HG02798 (cell line): ENCODE measurements around the gene NRG4.
"Not testable (repeated sequence)": the region's sequence is repeated elsewhere in the genome, so short reads cannot be mapped to it uniquely, and the experiment has no call there.

Source experiments
- ATAC-seq: cut with Tn5 transposase; IDR thresholded peaks from one replicate; pipeline ENCODE4 v1.9.1; 2021; ENCODE audit warnings: mild to moderate bottlenecking; ENCODE audit not compliant: unreplicated experiment, poor library complexity

NRG4 gene

DNA sequence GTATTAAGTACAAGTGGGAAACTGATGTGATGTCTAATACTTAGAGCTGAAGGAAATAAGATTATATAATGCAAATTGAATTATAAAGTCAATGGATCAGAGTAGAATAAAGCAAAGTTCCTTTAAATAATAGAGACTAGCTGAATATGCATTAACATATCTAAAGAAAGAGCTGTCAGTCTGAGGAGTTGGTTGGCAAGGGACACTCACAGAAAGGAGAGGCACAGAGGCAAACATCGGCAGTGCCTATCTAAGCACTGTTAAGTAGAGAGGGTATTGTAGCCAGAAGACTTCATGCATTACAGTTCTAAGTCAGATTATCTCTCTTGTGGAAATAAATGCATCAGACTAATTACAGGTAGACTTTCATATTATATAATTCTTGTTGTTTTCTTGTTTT is 16.6 kb downstream of the NRG4 start:
- no peak for ATAC-seq

DNA sequence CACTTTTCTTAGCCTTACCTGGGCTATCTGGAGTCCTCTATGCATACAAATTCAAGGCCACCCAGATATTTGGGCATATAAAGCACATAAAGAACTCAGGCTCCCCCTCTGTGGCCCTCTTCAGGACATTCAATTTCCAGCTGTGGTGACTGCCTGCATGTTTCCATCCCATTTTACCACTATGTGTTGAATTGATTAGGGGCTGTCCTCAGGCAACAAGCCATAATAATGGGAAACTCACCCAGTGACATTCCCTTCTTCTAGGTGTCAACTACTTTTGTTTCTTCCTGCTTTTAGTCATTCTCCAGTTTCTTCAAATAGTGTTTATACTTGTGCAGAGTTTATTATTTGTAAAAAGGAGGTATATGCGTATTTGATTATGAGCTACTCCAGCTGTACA is 18.0 kb downstream of the NRG4 start:
- ATAC-seq: no peak

DNA sequence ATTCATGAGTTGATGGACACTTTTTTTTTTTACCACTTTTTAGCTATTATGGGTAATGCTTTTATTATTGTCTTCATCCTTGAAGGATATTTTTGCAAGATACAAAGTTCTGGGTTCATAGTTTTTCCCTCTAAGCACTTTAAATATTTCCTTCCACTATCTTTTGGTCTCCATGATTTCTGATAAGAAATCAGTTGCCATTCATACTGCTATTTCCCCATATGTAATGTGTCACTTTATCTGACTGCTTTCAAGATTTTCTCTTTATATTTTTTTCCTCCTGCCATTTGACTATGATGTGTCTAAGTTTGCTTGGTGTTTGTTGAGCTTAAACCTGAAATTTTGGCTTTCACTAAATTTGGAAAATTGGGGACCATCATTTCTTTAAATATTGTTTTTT is 19.3 kb downstream of the NRG4 start:
- no peak for ATAC-seq

DNA sequence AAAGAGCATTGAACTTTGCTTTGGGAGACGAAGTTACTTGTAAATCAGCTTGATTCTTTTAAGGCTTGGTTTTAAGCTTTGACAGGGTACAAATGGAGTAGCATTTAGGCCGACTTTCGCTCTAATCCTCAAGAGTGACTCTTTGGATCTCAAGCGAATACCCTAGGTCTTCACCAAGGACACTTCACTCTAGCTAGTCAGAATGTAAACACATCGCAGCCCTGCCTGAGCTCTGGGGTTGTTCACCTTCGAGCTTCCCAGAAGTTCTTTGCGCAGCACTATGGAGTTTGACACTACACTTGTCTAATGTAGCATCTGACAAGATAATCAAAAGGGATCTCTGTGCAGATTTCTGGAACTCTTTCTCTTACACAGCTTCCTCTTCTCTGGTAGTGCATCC is 22.3 kb downstream of the NRG4 start:
- ATAC-seq: no peak

DNA sequence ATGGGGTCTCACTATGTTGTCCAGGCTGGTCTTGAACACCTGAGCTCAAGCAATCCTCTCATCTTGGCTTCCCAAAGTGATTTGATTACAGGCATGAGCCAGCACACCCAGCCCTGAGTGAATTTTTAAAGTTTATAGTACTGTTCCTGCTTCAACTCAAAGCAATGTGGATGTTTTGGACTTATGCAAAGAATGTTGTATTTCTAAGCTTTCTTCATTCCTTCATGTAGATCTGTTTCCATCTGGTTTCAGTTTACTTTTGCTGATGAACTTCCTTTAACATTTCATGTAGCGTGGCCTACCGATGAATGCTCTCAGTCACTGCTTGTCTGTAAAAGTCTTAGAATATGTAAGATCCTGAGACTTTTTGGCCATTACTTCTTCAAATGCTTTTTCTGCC is 23.2 kb downstream of the NRG4 start:
- ATAC-seq: no peak

DNA sequence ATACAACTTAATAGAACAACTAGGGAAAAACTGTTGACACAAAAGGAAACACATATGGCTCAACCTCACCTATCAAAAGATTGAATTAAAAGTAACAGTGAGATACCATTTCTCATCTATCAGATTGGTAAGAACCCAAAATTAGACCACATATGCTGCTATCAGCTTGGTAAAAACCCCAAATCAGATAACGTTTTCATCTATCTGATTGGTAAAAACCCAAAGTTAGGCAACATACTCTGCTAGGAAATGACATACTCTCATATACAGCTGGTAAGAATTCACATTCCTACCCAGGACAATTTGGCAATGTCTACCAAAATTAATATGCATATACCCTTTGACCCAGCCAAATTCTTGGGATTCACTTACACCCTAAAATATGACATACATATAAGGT is 26.3 kb downstream of the NRG4 start:
- no peak for ATAC-seq

DNA sequence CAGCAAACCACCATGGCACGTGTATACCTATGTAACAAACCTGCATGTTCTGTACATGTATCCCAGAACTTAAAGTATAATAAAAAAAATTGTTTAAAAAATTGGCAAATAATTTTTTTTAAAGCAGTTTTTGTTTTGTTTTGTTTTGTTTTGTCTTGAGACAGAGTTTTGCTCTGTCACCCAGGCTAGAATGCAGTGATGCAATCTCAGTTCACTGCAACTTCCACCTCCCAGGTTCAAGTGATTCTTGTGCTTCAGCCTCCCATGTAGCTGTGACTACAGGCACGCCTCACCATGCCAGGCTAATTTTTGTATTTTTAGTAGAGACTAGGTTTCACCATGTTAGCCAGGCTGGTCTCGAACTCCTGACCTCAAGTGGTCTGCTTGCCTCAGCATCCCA is 27.5 kb downstream of the NRG4 start:
- ATAC-seq: not testable (repeated sequence)

DNA sequence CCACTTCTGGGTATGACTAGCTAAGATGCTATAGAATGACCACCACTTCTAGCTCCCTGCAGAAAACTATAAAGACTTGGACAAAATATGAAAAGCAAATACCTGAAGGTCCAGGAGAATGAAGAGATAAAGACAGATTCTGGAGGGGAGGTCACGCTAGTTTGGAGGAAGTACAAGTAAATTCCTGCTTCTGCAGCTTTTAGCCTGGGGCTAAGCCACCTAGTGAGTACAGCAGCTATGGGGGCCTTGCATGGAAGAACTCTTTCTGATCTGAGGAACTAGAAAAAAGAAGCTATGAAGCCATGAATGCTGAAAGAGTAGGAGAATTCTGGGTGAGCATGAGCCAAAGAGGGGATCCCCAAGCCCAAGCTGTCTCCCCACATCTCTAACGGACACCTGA is 29.8 kb downstream of the NRG4 start:
- no peak for ATAC-seq

DNA sequence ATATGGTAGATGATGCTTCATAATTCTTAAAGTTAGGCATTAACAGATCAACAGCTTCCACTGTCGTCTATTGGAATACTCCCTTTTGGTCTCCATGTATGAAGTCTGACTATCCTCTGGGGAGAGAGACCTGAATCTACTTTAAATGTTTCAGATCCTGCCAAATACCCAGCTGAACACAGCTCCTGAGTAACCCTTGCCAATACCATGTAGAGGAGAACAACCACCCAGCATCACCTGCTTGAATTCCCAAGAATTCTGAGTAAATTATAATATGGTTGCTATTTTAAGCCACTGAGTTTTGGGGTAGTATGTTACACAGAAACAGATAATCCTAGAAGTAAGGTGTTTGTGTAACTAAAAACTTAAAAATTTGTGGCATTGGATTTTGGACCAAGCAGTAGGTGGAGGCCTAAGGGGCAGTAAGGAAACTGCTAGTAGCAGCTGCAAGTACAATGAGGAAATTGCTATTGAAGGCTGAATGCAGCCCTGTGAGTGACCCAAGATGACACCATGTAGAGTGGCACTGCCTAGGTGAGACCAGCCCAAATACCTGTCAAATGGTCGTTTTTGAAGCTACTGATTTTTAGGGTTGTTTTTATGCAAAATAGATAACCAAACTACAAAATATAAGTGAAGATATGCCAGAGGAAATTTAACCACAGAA is 30.9 kb downstream of the NRG4 start:
- no peak for ATAC-seq

DNA sequence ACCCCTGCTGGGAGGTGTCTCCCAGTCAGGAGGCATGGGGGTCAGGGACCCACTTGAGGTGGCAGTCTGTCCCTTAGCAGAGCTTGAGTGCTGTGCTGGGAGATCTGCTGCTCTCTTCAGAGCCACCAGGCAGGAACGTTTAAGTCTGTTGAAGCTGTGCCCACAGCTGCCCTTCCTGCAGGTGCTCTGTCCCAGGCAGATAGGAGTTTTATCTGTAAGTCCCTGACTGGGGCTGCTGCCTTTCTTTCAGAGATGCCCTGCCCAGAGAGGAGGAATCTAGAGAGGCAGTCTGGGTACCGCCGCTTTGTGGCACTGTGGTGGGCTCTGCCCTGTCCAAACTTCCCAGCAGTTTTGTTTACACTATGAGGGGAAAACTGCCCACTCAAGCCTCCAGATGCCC is 35.5 kb downstream of the NRG4 start:
- not testable (repeated sequence) for ATAC-seq

DNA sequence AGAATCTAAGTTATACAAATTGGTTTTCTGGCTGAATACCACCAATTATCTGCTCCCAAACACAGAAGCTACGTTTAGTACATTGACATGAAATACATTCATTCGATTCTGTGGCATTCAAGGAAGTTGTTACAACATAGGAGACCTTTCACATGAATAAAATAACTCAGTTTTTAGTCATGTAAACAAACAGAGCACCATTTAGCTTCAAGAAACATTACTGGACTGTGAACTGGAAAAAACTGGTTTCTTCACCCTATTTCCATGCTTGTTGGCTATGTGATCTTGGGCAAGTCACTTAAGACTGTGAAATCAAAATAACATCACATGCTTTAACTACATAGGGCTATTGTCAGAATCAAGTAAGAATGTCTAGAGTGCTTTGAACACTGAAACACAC is 46.2 kb downstream of the NRG4 start:
- no peak for ATAC-seq

DNA sequence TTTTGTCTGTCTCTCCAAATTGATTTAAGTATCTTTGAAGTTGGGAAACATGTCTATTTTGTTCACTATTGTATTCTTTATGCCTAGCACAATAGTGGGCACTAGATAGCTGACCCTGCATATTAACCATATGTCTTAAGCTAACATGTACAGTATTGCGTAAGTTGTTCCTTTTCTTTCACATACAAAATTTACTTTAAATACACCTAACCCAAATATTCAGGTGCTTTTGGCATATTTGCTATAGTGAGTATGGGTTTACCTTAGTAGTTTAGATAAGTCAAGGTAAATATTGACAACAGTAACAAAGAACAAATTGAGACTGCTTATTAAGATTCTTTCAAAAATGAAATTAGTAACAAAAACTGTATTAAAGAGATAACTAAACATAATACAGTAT is 50.9 kb downstream of the NRG4 start:
- no peak for ATAC-seq

DNA sequence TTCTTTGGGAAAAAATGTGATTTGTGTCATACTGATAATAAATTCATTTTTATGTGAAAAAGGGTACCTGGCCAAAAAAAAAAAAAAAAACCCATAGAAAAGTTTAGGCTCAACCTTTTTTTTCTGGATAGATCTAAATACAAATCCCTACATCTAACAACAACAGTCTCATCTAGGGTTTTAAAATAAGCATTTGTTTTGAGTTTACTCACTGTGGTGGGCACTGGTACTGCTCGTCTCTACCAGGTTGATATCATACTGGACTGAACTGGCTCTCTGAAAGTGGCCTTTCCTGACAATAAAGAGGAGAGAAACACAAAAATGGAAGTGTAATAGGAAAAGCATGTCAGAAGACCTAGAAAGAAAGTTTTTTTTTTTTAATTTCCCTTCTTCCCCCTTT is 56.5 kb downstream of the NRG4 start:
- no peak for ATAC-seq

DNA sequence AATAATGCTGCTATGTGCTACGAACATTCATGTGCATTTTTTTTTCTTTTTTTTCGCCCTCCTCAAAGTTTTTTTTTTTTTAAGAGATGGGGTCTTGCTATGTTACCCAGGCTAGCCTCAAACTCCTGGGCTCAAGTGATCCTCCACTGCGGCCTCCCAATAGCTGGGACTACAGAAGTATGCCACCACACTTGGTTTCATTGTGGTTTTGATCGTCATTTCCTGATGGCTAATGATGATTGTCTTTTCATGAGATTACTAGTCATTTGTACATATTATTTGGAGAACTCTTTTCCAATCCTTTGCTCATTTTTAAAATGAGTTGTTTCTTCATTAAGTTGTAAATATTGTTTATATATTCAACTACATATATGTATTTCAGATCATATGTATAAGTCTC is 59.7 kb downstream of the NRG4 start:
- ATAC-seq: no peak

DNA sequence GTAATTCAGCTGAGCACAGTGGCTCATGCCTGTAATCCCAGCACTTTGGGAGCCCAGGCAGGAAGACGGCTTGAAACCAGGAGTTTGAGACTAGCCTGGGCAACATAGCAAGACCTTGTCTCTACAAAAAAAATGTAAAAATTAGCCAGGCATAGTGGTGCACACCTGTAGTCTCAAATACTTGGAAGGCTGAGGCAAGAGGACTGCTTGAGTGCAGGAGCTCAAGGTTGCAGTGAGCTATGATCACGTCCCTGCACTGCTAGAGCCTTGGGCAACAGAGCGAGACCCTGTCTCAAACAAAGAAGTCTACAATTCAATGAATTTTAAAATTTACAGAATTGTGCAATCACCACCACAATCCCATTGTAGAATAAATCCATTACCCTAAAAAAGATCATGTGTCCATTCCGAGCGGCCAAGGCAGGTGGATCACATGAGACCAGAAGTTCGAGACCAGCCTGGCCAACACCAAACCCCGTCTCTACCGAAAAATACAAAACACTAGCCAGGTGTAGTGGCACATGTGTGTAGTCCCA is 63.4 kb downstream of the NRG4 start:
- ATAC-seq: no peak

DNA sequence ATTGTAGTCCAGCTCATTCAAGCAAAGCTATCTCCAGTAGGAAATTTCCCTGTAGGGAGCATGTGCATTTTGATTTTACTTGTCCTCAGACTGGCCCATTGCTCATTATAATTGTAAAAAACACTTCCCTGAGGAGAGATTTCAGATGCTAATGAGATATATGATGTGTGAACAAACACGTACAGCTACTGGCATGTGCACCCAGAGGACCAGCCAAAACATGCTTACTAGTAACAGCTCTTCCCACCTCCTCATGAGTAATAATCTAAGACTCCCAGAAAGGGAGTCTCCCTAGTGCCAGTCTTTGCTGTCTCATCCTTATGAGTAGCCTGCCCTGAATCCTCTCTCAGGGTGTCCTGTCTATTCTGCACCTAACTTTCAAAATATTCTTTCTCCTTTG is 65.1 kb downstream of the NRG4 start:
- no peak for ATAC-seq

DNA sequence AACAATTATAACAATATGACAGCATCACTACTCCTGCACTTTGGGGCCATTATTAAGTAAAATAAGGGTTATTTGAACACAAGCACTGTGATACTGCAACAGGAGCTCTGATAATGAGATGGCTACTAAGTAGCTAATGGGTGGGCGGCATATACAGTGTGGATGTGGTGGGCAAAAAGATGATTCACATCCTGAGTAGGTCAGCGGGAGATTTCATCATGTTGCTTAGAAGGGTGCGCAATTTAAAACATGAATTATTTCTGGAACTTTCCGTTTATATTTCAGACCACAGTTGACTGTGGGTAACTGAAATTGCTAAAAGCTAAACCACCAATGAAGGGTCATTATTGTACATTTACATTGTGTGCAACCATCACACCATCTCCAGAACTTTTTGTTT is 66.3 kb downstream of the NRG4 start:
- no peak for ATAC-seq

DNA sequence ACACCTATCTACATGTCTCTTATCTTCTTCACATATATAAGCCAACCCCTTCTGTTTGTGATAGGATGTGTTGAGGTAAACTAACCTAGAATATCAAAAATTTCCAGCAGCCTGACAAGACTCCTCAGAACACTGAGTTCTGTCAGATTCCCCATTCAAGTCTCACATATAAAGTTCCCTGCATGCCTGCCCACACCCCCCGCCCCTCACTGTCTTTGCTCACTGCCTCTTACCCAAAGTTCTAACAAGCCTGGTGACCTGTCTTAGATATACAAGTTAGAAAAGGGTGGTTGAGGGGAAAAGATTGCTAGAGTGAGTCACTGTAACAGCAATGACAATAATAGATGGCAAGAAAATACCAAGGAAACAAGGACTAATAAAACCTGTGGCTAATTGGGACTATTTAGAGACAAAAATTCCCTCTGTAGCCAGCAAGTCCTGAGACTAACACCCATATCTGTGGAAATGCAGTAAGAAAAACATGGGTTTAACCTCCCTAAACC is 68.5 kb downstream of the NRG4 start:
- no peak for ATAC-seq

DNA sequence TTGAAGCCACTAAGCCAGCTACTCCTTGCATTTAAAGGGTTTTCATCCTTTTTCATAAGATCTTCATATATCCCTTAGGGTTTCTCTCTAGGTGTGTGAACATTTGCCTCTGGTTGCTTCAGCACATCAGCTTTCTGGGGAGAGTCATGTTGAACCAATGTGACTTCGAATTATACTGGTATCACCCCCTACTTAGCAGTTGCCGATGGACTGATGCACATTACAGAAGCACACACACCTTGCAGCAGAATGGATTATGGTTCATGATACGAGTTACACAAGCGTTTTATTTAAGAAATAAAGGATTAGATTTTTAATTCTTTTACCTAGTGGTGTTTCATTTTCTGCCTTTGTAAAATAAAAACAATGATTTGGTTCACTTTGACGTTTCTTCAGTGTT is 69.0 kb downstream of the NRG4 start:
- no peak for ATAC-seq

DNA sequence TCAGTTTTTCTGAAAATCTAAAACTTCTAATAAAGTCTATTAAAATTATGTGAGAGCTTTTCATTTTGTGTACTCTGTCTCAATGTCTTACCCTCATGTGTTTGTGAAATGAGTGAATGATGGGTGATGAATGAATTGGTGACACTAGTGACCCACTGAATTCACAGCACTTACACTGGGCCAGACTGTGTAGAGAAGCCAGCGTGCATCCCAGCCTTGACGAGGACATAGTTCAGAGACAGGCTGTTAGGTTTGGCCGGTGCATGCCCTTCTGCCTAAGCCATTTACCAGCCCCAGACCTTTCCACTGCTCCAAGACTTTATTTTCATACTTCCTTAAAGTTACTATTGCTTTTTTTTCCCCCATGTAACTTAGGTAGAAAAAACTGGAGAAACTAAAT is 69.8 kb downstream of the NRG4 start:
- no peak for ATAC-seq

DNA sequence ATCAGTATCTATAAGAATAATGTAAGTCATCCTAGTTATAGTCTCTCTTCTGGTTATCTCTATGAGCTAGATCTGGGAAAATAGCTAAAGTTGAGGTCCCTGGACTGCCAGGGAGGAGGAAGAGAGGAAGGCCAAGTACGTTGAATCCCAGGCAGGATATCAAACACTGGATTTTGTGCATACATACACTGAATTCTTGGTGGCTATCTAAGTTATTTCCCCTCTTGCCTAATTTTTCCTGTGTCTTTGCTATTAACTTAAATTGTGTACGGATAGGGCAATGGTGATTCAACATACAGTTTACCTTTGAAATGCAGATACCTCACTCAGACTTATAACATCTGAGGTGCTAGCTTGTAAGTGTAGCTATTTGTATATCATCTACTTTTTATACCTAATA is 81.4 kb downstream of the NRG4 start:
- no peak for ATAC-seq

DNA sequence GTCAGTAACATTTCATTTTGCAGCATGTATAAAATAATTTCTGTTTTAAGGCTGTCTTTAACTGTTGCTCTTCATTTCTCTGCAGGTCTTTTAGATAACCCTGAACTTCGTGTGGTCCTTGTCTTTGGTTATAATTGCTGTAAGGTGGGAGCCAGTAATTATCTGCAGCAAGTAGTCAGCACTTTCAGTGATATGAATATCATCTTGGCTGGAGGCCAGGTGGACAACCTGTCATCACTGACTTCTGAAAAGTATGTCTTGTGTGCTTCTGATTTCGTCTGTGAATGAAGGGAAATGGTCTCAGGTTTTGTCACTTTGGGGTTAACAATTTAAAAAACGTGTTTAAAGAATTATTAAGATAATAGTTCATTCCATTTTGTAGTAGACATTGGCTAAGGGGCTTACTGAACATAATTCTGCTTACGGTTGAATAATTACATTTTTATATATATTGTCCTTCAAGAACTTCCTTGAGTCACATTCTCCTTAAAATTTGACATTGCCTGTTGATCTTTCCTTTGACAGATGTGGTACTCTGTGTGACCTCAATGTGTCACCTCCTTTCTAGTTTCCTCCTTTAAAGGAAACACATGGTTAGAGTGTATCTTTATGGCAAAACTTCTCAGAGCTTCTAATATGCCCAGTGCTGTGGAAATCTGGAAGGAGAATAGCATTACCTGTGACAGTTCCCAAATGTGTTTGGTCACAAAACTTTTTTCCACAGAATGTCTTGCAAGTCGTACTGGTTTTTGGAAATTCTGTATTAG is 82.2 kb downstream of the NRG4 start:
- ATAC-seq: no peak
